Measurements from ENCODE around the gene NSF. TPM values are rescaled to one million over a fixed set of nuclear protein-coding genes. Genes with fewer than 3 reads are reported as not detected.

Gene NSF
- total and polyA plus RNA-seq, 3 donors from 2014 or later: 31.5 to 42.9 (median 37.4) TPM

DNA sequence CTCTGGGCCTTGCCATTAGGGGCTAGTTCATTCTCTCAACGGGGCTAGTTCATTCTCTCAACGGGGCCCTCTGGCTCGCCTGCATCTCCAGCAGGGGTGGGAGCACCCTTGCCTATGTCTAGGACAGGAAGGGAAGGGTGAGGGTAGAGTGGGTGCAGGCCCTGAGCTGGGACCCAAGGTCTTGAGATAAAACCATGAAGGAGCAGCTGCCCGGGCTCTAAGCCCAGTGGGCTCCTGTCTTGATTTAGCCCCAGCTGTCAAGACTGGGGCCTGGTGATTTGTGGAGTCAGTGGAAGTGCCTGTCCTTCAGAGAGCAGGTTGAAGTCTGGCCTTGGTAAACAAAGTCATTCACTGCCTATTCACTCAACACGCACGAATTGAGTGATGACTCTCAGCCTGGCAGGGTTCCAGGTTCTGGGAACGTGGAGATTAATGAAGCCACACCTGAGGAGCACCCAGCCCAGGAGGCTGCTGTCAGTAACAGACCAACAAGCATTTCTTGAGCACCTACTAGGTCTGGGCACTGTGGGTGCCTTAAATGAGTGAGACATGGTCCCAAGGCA, 192.6 kb downstream of the NSF start:
- no peaks in the 10 kb centered on the region for H3K9me3 ChIP-seq
- H3K4me1 ChIP-seq: no peaks in the 10 kb centered on the region
- no peak overlapping the region for H3K4me3 ChIP-seq
- TF ChIP-seq, protein P1, sequence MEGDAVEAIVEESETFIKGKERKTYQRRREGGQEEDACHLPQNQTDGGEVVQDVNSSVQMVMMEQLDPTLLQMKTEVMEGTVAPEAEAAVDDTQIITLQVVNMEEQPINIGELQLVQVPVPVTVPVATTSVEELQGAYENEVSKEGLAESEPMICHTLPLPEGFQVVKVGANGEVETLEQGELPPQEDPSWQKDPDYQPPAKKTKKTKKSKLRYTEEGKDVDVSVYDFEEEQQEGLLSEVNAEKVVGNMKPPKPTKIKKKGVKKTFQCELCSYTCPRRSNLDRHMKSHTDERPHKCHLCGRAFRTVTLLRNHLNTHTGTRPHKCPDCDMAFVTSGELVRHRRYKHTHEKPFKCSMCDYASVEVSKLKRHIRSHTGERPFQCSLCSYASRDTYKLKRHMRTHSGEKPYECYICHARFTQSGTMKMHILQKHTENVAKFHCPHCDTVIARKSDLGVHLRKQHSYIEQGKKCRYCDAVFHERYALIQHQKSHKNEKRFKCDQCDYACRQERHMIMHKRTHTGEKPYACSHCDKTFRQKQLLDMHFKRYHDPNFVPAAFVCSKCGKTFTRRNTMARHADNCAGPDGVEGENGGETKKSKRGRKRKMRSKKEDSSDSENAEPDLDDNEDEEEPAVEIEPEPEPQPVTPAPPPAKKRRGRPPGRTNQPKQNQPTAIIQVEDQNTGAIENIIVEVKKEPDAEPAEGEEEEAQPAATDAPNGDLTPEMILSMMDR (IDR thresholded peaks at IDR 0.05): no peak
- no peak for TF ChIP-seq POLR2A (IDR thresholded peaks at IDR 0.05)
- no peak for DNase-seq
- H3K36me3 ChIP-seq (ENCODE audit: low read depth, missing control alignments): no peaks in the 10 kb centered on the region
- 51 to 58% methylated on average over 7 of the region's 7 CpGs for WGBS, 2 donors
- intact Hi-C loops (cut with DNase I; ENCODE audit: low total_unique reads): no loop called here
- no peaks in the 10 kb centered on the region for H3K27me3 ChIP-seq
- H3K27ac ChIP-seq: no peak overlapping the region

DNA sequence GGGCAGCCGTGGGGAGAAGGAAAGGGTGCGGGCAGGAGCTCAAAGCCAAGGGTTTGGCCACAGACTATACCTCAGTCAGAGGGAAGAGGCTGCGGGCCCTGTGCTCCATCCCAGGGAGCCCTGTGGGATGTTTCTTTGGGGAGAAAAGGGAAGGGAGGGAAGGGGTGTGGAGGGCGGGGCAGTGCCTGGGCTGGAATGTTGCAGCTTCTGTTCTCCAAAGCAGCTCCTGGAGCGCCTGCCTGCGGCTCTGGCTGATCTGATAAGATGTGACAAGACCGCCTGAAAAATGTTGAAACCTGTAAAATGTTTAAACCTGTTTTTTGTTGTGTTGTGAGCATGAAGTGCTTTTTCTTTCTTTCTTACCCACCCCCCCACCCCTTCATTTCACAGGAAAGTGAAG, 195.2 kb downstream of the NSF start:
- H3K36me3 ChIP-seq (ENCODE audit: low read depth, missing control alignments): no peaks in the 10 kb centered on the region
- no peak overlapping the region for H3K4me3 ChIP-seq
- intact Hi-C loops (cut with DNase I; ENCODE audit: low total_unique reads): no loop called here
- WGBS, 2 donors: 63 to 67% methylated on average over 6 to 7 of the region's 7 CpGs
- no peaks in the 10 kb centered on the region for H3K4me1 ChIP-seq
- no peaks in the 10 kb centered on the region for H3K27me3 ChIP-seq
- H3K27ac ChIP-seq: no peak overlapping the region
- TF ChIP-seq POLR2A (IDR thresholded peaks at IDR 0.05): no peak
- TF ChIP-seq, protein P1 (IDR thresholded peaks at IDR 0.05): no peak
- no peak for DNase-seq
- no peaks in the 10 kb centered on the region for H3K9me3 ChIP-seq

DNA sequence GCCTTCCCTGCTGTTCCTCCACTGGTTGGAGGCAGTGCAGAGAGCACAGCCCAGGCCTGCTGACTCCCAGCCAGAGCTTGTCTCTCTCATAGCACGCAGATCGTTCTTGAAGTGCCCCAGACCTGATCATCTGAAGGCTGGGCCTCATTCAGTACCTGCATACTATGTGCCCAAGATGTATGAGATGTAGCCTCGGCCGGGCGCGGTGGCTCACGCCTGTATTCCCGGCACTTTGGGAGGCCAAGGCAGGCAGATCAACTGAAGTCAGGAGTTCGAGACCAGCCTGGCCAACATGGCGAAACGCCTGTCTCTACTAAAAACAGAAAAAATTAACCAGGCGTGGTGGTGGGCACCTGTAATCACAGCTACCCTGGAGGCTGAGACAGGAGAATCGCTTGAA, 197.0 kb downstream of the NSF start:
- Histone ChIP-seq H3K4me1 (no peaks in the 10 kb centered on the region), H3K27ac (no peak overlapping the region), H3K36me3 (ENCODE audit: low read depth, missing control alignments) (no peaks in the 10 kb centered on the region), H3K9me3 (no peaks in the 10 kb centered on the region), H3K27me3 (no peaks in the 10 kb centered on the region), H3K4me3 (no peak overlapping the region)
- TF ChIP-seq, protein P1 (IDR thresholded peaks at IDR 0.05): no peak
- TF ChIP-seq POLR2A (IDR thresholded peaks at IDR 0.05): no peak
- intact Hi-C loops (cut with DNase I; ENCODE audit: low total_unique reads): no loop called here
- DNase-seq: no peak
- WGBS, 2 donors: 95% methylated on average over 11 to 13 of the region's 13 CpGs

DNA sequence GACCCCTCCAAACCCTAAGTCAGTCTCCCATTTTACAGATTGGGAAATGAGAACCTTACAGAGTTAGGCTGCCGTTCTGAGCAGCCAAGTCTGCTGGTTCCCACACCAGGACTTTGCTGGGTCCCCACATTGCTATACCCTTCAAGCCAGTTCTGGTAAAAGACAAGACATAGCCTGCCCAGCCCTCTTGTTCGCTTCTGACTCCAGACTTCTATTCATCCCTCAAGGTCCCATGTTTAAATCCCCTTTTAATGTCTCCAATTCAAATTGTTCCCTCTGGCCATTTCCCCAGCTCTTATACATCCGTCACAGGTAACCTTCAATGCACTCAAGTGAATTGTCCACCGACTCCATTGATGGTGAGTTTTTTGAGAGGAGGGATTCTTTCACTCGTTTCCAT, 197.8 kb downstream of the NSF start:
- H3K36me3 ChIP-seq (ENCODE audit: low read depth, missing control alignments): no peaks in the 10 kb centered on the region
- H3K27ac ChIP-seq: no peak overlapping the region
- 91 to 94% methylated on average over 5 of the region's 5 CpGs for WGBS, 2 donors
- intact Hi-C loops (cut with DNase I; ENCODE audit: low total_unique reads): no loop called here
- H3K4me1 ChIP-seq: no peaks in the 10 kb centered on the region
- H3K4me3 ChIP-seq: no peak overlapping the region
- no peaks in the 10 kb centered on the region for H3K27me3 ChIP-seq
- TF ChIP-seq, protein P1 (IDR thresholded peaks at IDR 0.05): no peak
- no peak for TF ChIP-seq POLR2A (IDR thresholded peaks at IDR 0.05)
- DNase-seq: no peak
- H3K9me3 ChIP-seq: no peaks in the 10 kb centered on the region

DNA sequence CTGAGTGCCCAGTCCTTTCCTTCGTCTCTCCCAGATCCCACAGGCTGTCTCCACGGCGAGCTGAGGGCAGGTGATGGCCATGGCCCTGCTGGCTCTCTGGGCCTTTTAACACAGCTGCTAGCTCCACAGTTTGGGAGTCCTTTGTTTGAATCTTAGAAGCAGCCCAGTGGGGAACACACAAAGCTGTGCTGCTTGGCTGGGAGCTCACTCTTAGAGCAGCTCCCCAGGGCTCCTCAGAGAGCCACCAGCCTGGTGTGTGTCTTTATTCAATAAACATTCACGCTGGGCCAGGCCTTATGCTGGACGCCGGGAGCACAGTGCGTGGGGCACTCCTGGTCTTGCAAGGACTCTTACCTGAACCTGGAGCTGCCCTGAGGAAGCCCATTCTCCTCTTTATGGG, 198.3 kb downstream of the NSF start:
- Histone ChIP-seq H3K4me1 (no peaks in the 10 kb centered on the region), H3K27me3 (no peaks in the 10 kb centered on the region), H3K9me3 (no peaks in the 10 kb centered on the region), H3K36me3 (ENCODE audit: low read depth, missing control alignments) (no peaks in the 10 kb centered on the region), H3K27ac (no peak overlapping the region), H3K4me3 (no peak overlapping the region)
- intact Hi-C loops (cut with DNase I; ENCODE audit: low total_unique reads): no loop called here
- 88 to 94% methylated on average over 6 to 7 of the region's 7 CpGs for WGBS, 2 donors
- DNase-seq: no peak
- no peak for TF ChIP-seq POLR2A (IDR thresholded peaks at IDR 0.05)
- TF ChIP-seq, protein P1 (IDR thresholded peaks at IDR 0.05): no peak

Measured in testis (tissue), 3 donors.